Heart left ventricle (tissue), 13 donors: ENCODE measurements around the gene AFMID.

Experiments used
- POLR2A ChIP-seq, 2 donors: fragments of 450-650 bp; IDR thresholded peaks; one replicate each; pipeline ENCODE4 v1.6.1; 2017; ENCODE audit warnings: antibody characterized with exemption in 2 of 2, mild to moderate bottlenecking in 2 of 2, moderate library complexity in 2 of 2
- TF ChIP-seq, protein P1 (sequence below), 12 donors: fragments of 200-600 bp; sonication (generic) in 4 of 12; IDR thresholded peaks; one replicate each; pipeline versions ENCODE4 v1.5.0 to v1.8.0; 2018 to 2022; ENCODE audit warnings: antibody characterized with exemption in 12 of 12, mild to moderate bottlenecking in 5 of 12
- donor health status: ischemic (EF 13 %, LVEDD 7.1; RV severe dilation, severe dysfunction).
- donor health status: DM: no; HTN: yes; CAD: no.
- donor health status: DM: no; HTN: no; CAD: no.
- donor health status: ischemic (EF 25% LVEDD 6.9; RV normal size, moderate dysfunction).
- donor health status: ischemic (EF 25% LVEDD 5.7; RV mildly dilated, moderate dysfunction).
- donor health status: ischemic (EF 35%, LVEDD 5.7; RV mildly dilated, moderate dysfunction).
- donor health status: nonischemic (EF 11% LVEDD 7.7; RV severe dilation, severe dysfunction).
- donor health status: DM: yes; HTN: yes; CAD: no.
- donor health status: PGD.
- donor health status: ischemic (EF 29% LVEDD 5.4; RV normal size, mild dysfunction).
- donor health status: nonischemic (EF 23%, LVEDD 6.1; RV moderate dilation, normal function).

DNA sequence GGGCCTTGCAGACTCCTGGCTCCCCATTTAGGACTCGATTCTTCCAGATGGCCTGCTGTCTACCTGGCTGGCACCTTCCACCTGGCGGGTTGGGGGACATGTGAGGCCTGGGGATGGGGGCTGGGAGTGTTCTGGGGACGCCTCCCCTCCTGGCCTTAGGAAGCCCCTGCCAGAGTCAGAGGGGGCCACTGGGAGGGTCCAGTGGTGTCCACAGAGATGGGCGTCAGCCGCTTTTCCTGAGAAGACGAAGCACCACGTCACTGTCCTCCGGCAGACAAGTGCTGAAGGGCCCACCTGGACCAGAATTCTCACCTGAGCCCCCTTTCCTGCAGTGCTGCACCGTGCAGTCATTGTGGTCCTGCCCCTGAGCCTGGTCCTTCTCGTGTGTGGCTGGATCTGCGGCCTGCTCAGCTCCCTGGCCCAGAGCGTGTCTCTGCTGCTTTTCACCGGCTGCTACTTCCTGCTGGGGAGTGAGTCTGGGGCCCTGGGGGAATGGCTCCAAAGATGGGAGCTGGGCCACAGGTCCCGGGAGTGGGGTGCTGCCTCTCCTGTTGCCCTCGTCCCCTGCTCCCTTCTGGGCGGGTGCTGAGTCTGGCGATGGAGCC, 47.2 kb downstream of the AFMID start:
- TF ChIP-seq, protein P1, sequence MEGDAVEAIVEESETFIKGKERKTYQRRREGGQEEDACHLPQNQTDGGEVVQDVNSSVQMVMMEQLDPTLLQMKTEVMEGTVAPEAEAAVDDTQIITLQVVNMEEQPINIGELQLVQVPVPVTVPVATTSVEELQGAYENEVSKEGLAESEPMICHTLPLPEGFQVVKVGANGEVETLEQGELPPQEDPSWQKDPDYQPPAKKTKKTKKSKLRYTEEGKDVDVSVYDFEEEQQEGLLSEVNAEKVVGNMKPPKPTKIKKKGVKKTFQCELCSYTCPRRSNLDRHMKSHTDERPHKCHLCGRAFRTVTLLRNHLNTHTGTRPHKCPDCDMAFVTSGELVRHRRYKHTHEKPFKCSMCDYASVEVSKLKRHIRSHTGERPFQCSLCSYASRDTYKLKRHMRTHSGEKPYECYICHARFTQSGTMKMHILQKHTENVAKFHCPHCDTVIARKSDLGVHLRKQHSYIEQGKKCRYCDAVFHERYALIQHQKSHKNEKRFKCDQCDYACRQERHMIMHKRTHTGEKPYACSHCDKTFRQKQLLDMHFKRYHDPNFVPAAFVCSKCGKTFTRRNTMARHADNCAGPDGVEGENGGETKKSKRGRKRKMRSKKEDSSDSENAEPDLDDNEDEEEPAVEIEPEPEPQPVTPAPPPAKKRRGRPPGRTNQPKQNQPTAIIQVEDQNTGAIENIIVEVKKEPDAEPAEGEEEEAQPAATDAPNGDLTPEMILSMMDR (IDR thresholded peaks at IDR 0.05) = no peak
- TF ChIP-seq POLR2A (IDR thresholded peaks at IDR 0.05) = no peak
